Gastrocnemius medialis (tissue), 4 donors: Measurements from ENCODE around the gene OSGEPL1. TPM values are rescaled to one million over a fixed set of nuclear protein-coding genes. Genes with fewer than 3 reads are reported as not detected.
A peak's percentile ranks its signal among the peaks of the same experiment; 100 is the strongest.

ENCODE experiments used
- ATAC-seq, 2 donors: fragments of 150-250 bp; one replicate each; pipeline ENCODE4 v1.9.1; 2016
- DNase-seq, 2 donors: peaks; one replicate each; pipeline ENCODE4 v3.0.0-alpha.2; 2019
- H3K27ac ChIP-seq, 4 donors: fragments of 200-600 bp; sonication (generic); 1 replicate in 1 of 4; 2 replicates in 3 of 4; pipeline ENCODE4 v1.5.1; 2016 to 2018; ENCODE audit warnings: mild to moderate bottlenecking in 2 of 4, moderate library complexity in 1 of 4
- H3K27me3 ChIP-seq, 3 donors: fragments of 200-600 bp; sonication (generic) in 2 of 3; 1 replicate in 1 of 3; 2 replicates in 2 of 3; pipeline versions ENCODE4 v1.5.1 to v1.6.0; 2016 to 2019; ENCODE audit warnings: mild to moderate bottlenecking in 1 of 3, moderate library complexity in 1 of 3
- H3K36me3 ChIP-seq, 2 donors: fragments of 200-600 bp; sonication (generic) in 1 of 2; one replicate each; pipeline ENCODE4 v1.5.1; 2017 to 2018
- H3K4me1 ChIP-seq, 2 donors: fragments of 200-600 bp; sonication (generic) in 1 of 2; one replicate each; pipeline ENCODE4 v1.5.1; 2016 to 2017; ENCODE audit warnings: mild to moderate bottlenecking in 2 of 2
- H3K4me3 ChIP-seq, 4 donors: fragments of 200-600 bp; sonication (generic) in 3 of 4; 1 replicate in 1 of 4; 2 replicates in 3 of 4; pipeline ENCODE4 v1.5.1; 2016 to 2019; ENCODE audit warnings: mild to moderate bottlenecking in 2 of 4
- H3K9me3 ChIP-seq, 3 donors: fragments of 200-600 bp; sonication (generic) in 2 of 3; 1 replicate in 1 of 3; 2 replicates in 2 of 3; pipeline ENCODE4 v1.5.1; 2016 to 2019
- POLR2A ChIP-seq, 2 donors: fragments of 450-650 bp; IDR thresholded peaks; one replicate each; pipeline ENCODE4 v1.6.1; 2017; ENCODE audit warnings: antibody characterized with exemption in 2 of 2, mild to moderate bottlenecking in 2 of 2, moderate library complexity in 2 of 2
- in situ Hi-C, 4 donors: fragments of 200-750 bp; cut with MboI; loops; one replicate each; pipeline versions ENCODE4 v1.15.0 to v1.8.0; 2017; ENCODE audit warnings: low sequenced_read_pairs in 4 of 4
- intact Hi-C: fragments of 100-400 bp; cut with DNase I; formaldehyde crosslinking; loops from one replicate; pipeline ENCODE4 v1.15.1; 2023; ENCODE audit warnings: low total_unique reads
- total RNA-seq, 4 donors: library from RNA; depleted of rRNA; stranded (reverse); fragments of >200 nt; gene quantifications; one replicate each; pipeline versions ENCODE4 v1.1.0 to v1.2.3, GENCODE V29; 2016
- TF ChIP-seq, protein P1 (sequence below), 5 experiments: fragments of 450-650 bp in 3 of 5; fragments of 200-600 bp in 2 of 5; sonication (generic) in 2 of 5; IDR thresholded peaks in 4 of 5; conservative IDR thresholded peaks in 1 of 5; 1 replicate in 4 of 5; 2 replicates in 1 of 5; pipeline ENCODE4 v1.5.1; 2016 to 2019; ENCODE audit warnings: antibody characterized with exemption in 5 of 5, mild to moderate bottlenecking in 3 of 5, moderate library complexity in 3 of 5

The OSGEPL1 gene, protein sequence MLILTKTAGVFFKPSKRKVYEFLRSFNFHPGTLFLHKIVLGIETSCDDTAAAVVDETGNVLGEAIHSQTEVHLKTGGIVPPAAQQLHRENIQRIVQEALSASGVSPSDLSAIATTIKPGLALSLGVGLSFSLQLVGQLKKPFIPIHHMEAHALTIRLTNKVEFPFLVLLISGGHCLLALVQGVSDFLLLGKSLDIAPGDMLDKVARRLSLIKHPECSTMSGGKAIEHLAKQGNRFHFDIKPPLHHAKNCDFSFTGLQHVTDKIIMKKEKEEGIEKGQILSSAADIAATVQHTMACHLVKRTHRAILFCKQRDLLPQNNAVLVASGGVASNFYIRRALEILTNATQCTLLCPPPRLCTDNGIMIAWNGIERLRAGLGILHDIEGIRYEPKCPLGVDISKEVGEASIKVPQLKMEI
- 10 to 100 TPM in 1 of 4 donors, 1 to 10 TPM in 3; 2.1 to 15.6 (median 6.5) TPM for total RNA-seq

DNA sequence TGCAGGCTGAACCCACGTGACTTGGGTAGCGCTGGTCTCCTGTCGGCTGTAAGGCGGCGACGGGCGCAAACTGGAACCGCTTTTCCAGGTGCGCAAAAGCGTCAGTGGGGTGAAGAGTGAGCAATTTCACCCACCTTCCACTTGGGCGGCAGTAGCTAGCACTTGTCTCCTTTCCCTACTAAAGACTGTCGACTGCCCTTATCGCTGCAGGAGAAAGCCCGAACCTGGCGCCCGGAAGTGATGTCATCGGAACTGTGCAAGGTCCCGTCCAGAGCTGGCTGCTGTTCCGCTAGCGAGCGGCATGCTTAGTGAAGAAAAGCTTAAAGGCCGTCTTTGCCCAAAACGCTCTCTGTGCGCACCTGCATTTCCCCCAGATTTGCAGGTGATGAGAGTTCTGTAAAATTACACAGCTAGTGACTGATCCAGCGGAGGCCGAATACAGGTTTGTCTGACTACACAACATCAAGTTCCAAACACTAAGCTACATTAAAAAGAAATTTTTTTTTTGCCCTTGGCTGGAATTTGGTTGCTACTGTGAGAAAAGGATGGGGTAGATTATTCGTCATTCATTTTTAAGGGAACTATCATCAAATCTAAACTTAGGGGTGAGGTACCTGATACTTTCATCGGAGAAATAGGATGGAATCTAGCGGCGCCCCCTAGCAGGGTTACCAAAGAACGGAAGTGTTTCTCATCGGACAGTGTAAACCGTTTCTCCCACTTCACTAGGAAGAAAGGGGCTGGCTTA is at the start of gene OSGEPL1:
TSS of gene OSGEPL1 (minus strand) at position 242 of the 748 bp plus-strand sequence. CDS start 1,152 bp downstream, outside the sequence.
- DNase-seq, result peak; percentile 87 to 89
- peak; percentile 98 for ATAC-seq
- no peaks in the 10 kb centered on the region for H3K27me3 ChIP-seq
- peaks cover 0 to 8% of the 10 kb centered on the region in 2 donors for H3K36me3 ChIP-seq
- peak within 1 kb of the TSS; percentile 59 to 89 (median 66) for H3K4me3 ChIP-seq
- H3K9me3 ChIP-seq, result no peaks in the 10 kb centered on the region
- in situ Hi-C loops, result no loop called here
- H3K27ac ChIP-seq, result peak within 1 kb of the TSS; percentile 81 to 89 (median 86)
- peak in 1 of 2 donors; percentile 8 for TF ChIP-seq POLR2A (IDR thresholded peaks at IDR 0.05)
- TF ChIP-seq, protein P1, sequence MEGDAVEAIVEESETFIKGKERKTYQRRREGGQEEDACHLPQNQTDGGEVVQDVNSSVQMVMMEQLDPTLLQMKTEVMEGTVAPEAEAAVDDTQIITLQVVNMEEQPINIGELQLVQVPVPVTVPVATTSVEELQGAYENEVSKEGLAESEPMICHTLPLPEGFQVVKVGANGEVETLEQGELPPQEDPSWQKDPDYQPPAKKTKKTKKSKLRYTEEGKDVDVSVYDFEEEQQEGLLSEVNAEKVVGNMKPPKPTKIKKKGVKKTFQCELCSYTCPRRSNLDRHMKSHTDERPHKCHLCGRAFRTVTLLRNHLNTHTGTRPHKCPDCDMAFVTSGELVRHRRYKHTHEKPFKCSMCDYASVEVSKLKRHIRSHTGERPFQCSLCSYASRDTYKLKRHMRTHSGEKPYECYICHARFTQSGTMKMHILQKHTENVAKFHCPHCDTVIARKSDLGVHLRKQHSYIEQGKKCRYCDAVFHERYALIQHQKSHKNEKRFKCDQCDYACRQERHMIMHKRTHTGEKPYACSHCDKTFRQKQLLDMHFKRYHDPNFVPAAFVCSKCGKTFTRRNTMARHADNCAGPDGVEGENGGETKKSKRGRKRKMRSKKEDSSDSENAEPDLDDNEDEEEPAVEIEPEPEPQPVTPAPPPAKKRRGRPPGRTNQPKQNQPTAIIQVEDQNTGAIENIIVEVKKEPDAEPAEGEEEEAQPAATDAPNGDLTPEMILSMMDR (IDR thresholded peaks at IDR 0.05 in 4 of 5, conservative IDR thresholded peaks at IDR 0.05 in 1 of 5), result peak in 4 of 5 experiments; percentile 13 to 52 (median 32)
- intact Hi-C loops, result loop anchor here (1.0 to 5.0 kb wide), 3 partner anchors 21 to 1120 kb away; partner anchors contain the start of genes ASNSD1 and GLS
- peaks cover 16 to 23% of the 10 kb centered on the region in 2 donors for H3K4me1 ChIP-seq

DNA sequence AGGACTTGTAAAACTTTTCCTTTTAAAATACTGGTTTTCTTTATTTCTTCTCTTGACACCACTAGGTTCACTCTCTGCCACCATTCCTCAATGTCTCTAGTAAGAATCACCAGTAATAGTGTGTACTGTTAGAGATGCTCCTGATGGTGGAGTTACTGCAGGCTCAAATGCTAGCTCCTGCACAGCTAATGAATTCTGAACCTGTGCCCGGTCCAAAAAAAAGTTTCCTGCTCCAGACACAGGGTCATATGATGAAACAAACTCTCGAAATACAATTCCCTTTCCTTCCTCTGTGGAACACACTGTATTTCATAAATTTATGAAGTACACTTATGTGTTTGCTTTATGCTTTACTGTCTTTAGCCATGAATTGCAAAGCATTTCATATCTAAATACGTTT is 40.8 kb upstream of the OSGEPL1 start:
- no peak overlapping the region for H3K27ac ChIP-seq
- in situ Hi-C loops, result no loop called here
- peaks cover 12 to 18% of the 10 kb centered on the region in 2 donors for H3K4me1 ChIP-seq
- H3K27me3 ChIP-seq, result no peaks in the 10 kb centered on the region
- H3K9me3 ChIP-seq, result no peaks in the 10 kb centered on the region
- H3K4me3 ChIP-seq, result no peak overlapping the region
- intact Hi-C loops, result no loop called here
- H3K36me3 ChIP-seq, result no peaks in the 10 kb centered on the region
- peak in 1 of 2 donors; percentile 50 for ATAC-seq
- DNase-seq, result no peak
- TF ChIP-seq, protein P1 (IDR thresholded peaks at IDR 0.05 in 4 of 5, conservative IDR thresholded peaks at IDR 0.05 in 1 of 5), result no peak
- no peak for TF ChIP-seq POLR2A (IDR thresholded peaks at IDR 0.05)

DNA sequence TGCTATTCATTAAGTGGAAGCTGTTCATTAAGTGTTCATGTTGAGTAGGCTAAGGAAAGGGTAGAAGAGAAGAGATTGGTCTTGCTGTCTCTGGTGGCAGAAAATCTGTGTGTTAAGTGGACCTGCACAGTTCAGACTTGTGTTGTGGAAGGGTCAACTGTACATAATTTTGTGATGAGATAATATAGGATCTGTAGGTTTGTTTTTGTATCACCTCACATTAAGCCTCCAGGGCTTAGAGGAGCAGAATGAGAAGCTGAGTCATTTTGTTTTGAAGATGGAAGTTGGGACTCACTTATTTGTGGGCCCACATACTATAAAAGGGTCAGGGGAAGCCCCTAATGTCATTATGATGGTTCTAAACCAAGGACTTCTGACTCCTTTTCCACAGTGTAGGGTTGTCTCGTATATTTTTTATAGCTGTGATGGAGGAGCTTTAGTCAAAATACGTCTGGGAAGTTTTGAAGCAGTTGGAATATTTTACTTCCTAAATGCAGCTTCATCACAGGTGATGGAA is 39.9 kb upstream of the OSGEPL1 start:
- intact Hi-C loops (no loop called here), in situ Hi-C loops (no loop called here)
- DNase-seq, result no peak
- no peaks in the 10 kb centered on the region for H3K27me3 ChIP-seq
- no peak overlapping the region for H3K27ac ChIP-seq
- no peak for TF ChIP-seq POLR2A (IDR thresholded peaks at IDR 0.05)
- TF ChIP-seq, protein P1 (IDR thresholded peaks at IDR 0.05 in 4 of 5, conservative IDR thresholded peaks at IDR 0.05 in 1 of 5), result no peak
- no peak overlapping the region for H3K4me3 ChIP-seq
- ATAC-seq, result no peak
- H3K9me3 ChIP-seq, result no peaks in the 10 kb centered on the region
- no peaks in the 10 kb centered on the region for H3K36me3 ChIP-seq
- H3K4me1 ChIP-seq, result peaks cover 17 to 25% of the 10 kb centered on the region in 2 donors

- H3K27me3 ChIP-seq, result no peaks in the 10 kb centered on the region
- no peak overlapping the region for H3K4me3 ChIP-seq
- H3K9me3 ChIP-seq, result no peaks in the 10 kb centered on the region
- intact Hi-C loops, result loop anchor here (2.0 kb wide), 1 partner anchor 273 kb away; no protein-coding TSS in a partner anchor
- ATAC-seq, result peak; percentile 66 to 82
- peaks cover 0 to 20% of the 10 kb centered on the region in 2 donors for H3K36me3 ChIP-seq
- peak in 1 of 2 donors; percentile 45 for DNase-seq
- in situ Hi-C loops, result loop anchor here in 3 of 4 donors (10.0 to 25.0 kb wide), 3 partner anchors 263 to 275 kb away; partner anchors contain the start of gene MSTN (in 2 of the 3)
- H3K27ac ChIP-seq, result peak overlapping the region in 1 of 4 donors; percentile 15
- TF ChIP-seq, protein P1 (IDR thresholded peaks at IDR 0.05 in 4 of 5, conservative IDR thresholded peaks at IDR 0.05 in 1 of 5), result no peak
- no peak for TF ChIP-seq POLR2A (IDR thresholded peaks at IDR 0.05)
- H3K4me1 ChIP-seq, result peaks cover 17 to 27% of the 10 kb centered on the region in 2 donors
Observed at GRCh38 chr2:189799531-189799930, 36.9 kb upstream of the OSGEPL1 start.
